ENCODE measurements around the gene ZNF564. TPM values are rescaled to one million over a fixed set of nuclear protein-coding genes. Genes with fewer than 3 reads are reported as not detected.

The ZNF564 gene
- total RNA-seq, 1 experiment from 2014 or later, result 6.1 TPM

- H3K4me3 ChIP-seq (replicated peaks in 1 of 2; ENCODE audit: low read depth in 1 of 2, low read length in 2 of 2), result no peak overlapping the region
- POLR2A ChIA-PET, result no interaction called here
- TSS peak; percentile 42 for BruUV-seq (replicated peaks)
Observed at GRCh38 chr19:12581100-12581499, 29.8 kb upstream of the ZNF564 start.

GRCh38 chr19:12580180-12580694, 29.0 kb upstream of the ZNF564 start:
- H3K27me3 ChIP-seq (ENCODE audit: insufficient read depth, low read length), result no peaks in the 10 kb centered on the region
- H3K27ac ChIP-seq (ENCODE audit: low read depth, low read length), result no peak overlapping the region
- H3K4me2 ChIP-seq (ENCODE audit: low read length), result peak overlapping the region; percentile 15; the same call in 1 of the 2 replicates
- no TSS peak for BruUV-seq (replicated peaks)
- no peak overlapping the region for H3K9ac ChIP-seq (ENCODE audit: low read length)
- H3K4me3 ChIP-seq (replicated peaks in 1 of 2; ENCODE audit: low read depth in 1 of 2, low read length in 2 of 2), result no peak overlapping the region
- no peaks in the 10 kb centered on the region for H3K79me2 ChIP-seq (ENCODE audit: insufficient read depth, low read length)
- intact Hi-C loops (cut with micrococcal nuclease), result no loop called here
- peaks cover 15 to 29% of the 10 kb centered on the region in 2 experiments; a peak in 3 of 4 replicates for H3K9me3 ChIP-seq (ENCODE audit: control insufficient read depth in 1 of 2, insufficient read depth in 1 of 2, low read depth in 1 of 2, low read length in 2 of 2)
- ATAC-seq, result peak; percentile 47; the same call in 1 of the 2 replicates
- H3K9me2 ChIP-seq (ENCODE audit: insufficient read depth), result no peaks in the 10 kb centered on the region
- H4K20me1 ChIP-seq (ENCODE audit: insufficient read depth), result no peaks in the 10 kb centered on the region
- CTCF ChIA-PET, result no interaction called here
- H3K4me1 ChIP-seq (ENCODE audit: control insufficient read depth in 1 of 2, insufficient read depth in 2 of 2, low read length in 2 of 2), result peaks cover 0 to 9% of the 10 kb centered on the region in 2 experiments; a peak in 1 of 4 replicates
- no peak overlapping the region for H2AFZ ChIP-seq (ENCODE audit: low read depth, low read length, poor library complexity, severe bottlenecking)
- peak; percentile 12 for DNase-seq (ENCODE audit: low read depth, low spot score)
- H3K36me3 ChIP-seq (ENCODE audit: control insufficient read depth in 1 of 2, insufficient read depth in 2 of 2, low read length in 2 of 2), result peaks cover 7 to 13% of the 10 kb centered on the region in 2 experiments; a peak in 3 of 4 replicates
- POLR2A ChIA-PET, result no interaction called here
- RAD21 ChIA-PET (ENCODE audit: low non-redundant PET in 1 of 2, low total read pairs in 2 of 2, uncharacterized antibody in 2 of 2, unreplicated experiment in 2 of 2), result no interaction called here
- TF ChIP-seq CTCF (IDR thresholded peaks at IDR 0.05 in 2 of 3, conservative IDR thresholded peaks at IDR 0.05 in 1 of 3; ENCODE audit: borderline replicate concordance in 1 of 3, insufficient read depth in 1 of 3, low read depth in 2 of 3, low read length in 2 of 3), result no peak
- no peak for TF ChIP-seq ZFX (IDR thresholded peaks at IDR 0.05)
- peak; percentile 47; the same call in 1 of the 2 replicates for TF ChIP-seq FOSL1 (IDR thresholded peaks at IDR 0.05; ENCODE audit: low read depth)
- TF ChIP-seq JUND (IDR thresholded peaks at IDR 0.05), result peak; percentile 33; the same call in 1 of the 2 replicates

More at GRCh38 chr19:12581100-12581499, 29.8 kb upstream of the ZNF564 start:
- Histone ChIP-seq H3K9me2 (ENCODE audit: insufficient read depth) (no peaks in the 10 kb centered on the region), H3K4me2 (ENCODE audit: low read length) (no peak overlapping the region), H2AFZ (ENCODE audit: low read depth, low read length, poor library complexity, severe bottlenecking) (no peak overlapping the region), H4K20me1 (ENCODE audit: insufficient read depth) (no peaks in the 10 kb centered on the region), H3K27ac (ENCODE audit: low read depth, low read length) (no peak overlapping the region), H3K36me3 (ENCODE audit: control insufficient read depth in 1 of 2, insufficient read depth in 2 of 2, low read length in 2 of 2) (peaks cover 7 to 13% of the 10 kb centered on the region in 2 experiments; a peak in 3 of 4 replicates), H3K79me2 (ENCODE audit: insufficient read depth, low read length) (no peaks in the 10 kb centered on the region), H3K27me3 (ENCODE audit: insufficient read depth, low read length) (no peaks in the 10 kb centered on the region), H3K9ac (ENCODE audit: low read length) (no peak overlapping the region), H3K4me1 (ENCODE audit: control insufficient read depth in 1 of 2, insufficient read depth in 2 of 2, low read length in 2 of 2) (peaks cover 0 to 9% of the 10 kb centered on the region in 2 experiments; a peak in 1 of 4 replicates), H3K9me3 (ENCODE audit: control insufficient read depth in 1 of 2, insufficient read depth in 1 of 2, low read depth in 1 of 2, low read length in 2 of 2) (peaks cover 15 to 29% of the 10 kb centered on the region in 2 experiments; a peak in 3 of 4 replicates)
- no peak for ATAC-seq
- intact Hi-C loops (cut with micrococcal nuclease), result no loop called here
- DNase-seq (ENCODE audit: low read depth, low spot score), result no peak
- TF ChIP-seq ZNF274 (IDR thresholded peaks at IDR 0.05; ENCODE audit: low read depth, low read length), result peak; percentile 46
- no peak for TF ChIP-seq EZH2phosphoT487 (IDR thresholded peaks at IDR 0.05; ENCODE audit: borderline replicate concordance)
- RAD21 ChIA-PET (ENCODE audit: low non-redundant PET in 1 of 2, low total read pairs in 2 of 2, uncharacterized antibody in 2 of 2, unreplicated experiment in 2 of 2), result no interaction called here
- CTCF ChIA-PET, result no interaction called here
